Osteoblast (primary cell): ENCODE data around the gene VIPR2. TPM values are rescaled to one million over a fixed set of nuclear protein-coding genes. Genes with fewer than 3 reads are reported as not detected.
"Not testable (repeated sequence)": the region's sequence is repeated elsewhere in the genome, so short reads cannot be mapped to it uniquely, and the experiment has no call there.

Experiments used
- DNase-seq: peaks from one replicate; pipeline ENCODE4 v3.0.0; 2011; ENCODE audit warnings: low spot score, mixed read lengths; ENCODE audit not compliant: insufficient read length; ENCODE audit errors: missing footprints
- H2AFZ ChIP-seq: 2 replicates; pipeline ENCODE4 v1.6.0; 2011; ENCODE audit warnings: mild to moderate bottlenecking, low read length
- H3K27ac ChIP-seq: 2 replicates; pipeline ENCODE4 v1.5.1; 2011; ENCODE audit warnings: mild to moderate bottlenecking, low read depth, low read length, moderate library complexity
- H3K27me3 ChIP-seq: 2 replicates; pipeline ENCODE4 v1.6.0; 2012; ENCODE audit warnings: mild to moderate bottlenecking, control low read depth, inconsistent platforms, low read length, moderate library complexity; ENCODE audit not compliant: insufficient read depth
- H3K36me3 ChIP-seq: 2 replicates; pipeline ENCODE4 v1.5.1; 2011; ENCODE audit warnings: mild to moderate bottlenecking, low read length, control low read depth, moderate library complexity; ENCODE audit not compliant: insufficient read depth
- H3K4me1 ChIP-seq: 2 replicates; pipeline ENCODE4 v1.5.1; 2011; ENCODE audit warnings: mild to moderate bottlenecking, low read length, control low read depth, moderate library complexity; ENCODE audit not compliant: insufficient read depth
- H3K4me2 ChIP-seq: 2 replicates; pipeline ENCODE4 v1.6.0; 2011; ENCODE audit warnings: mild to moderate bottlenecking, low read length; ENCODE audit not compliant: insufficient read depth
- H3K4me3 ChIP-seq: fragments of 200-600 bp; sonication (generic); 3 replicates; pipeline ENCODE4 v1.5.1; 2012; ENCODE audit warnings: mild to moderate bottlenecking, low read length, inconsistent platforms; ENCODE audit not compliant: insufficient read depth
- H3K79me2 ChIP-seq: 2 replicates; pipeline ENCODE4 v1.6.0; 2012; ENCODE audit warnings: mild to moderate bottlenecking, low read length, control low read depth, inconsistent platforms; ENCODE audit not compliant: insufficient read depth
- H3K9me3 ChIP-seq: 2 replicates; pipeline ENCODE4 v1.5.1; 2011; ENCODE audit warnings: low read depth, low read length, control low read depth
- H4K20me1 ChIP-seq: 2 replicates; pipeline ENCODE4 v1.6.0; 2012; ENCODE audit warnings: mild to moderate bottlenecking, low read length, control low read depth; ENCODE audit not compliant: insufficient read depth
- CTCF ChIP-seq: IDR thresholded peaks from 2 replicates; pipeline ENCODE4 v1.5.1; 2011; ENCODE audit warnings: mild to moderate bottlenecking, low read depth, low read length, moderate library complexity; ENCODE audit errors: extremely low read depth
- total RNA-seq: library from RNA; depleted of rRNA; stranded (reverse); fragments of >200 nt; gene quantifications from 2 replicates; pipeline ENCODE4 v1.2.3, GENCODE V29; 2012

Gene VIPR2
- total RNA-seq, 1 donor: not detected

- Histone ChIP-seq H3K36me3 (no peaks in the 10 kb centered on the region), H3K79me2 (no peaks in the 10 kb centered on the region), H3K4me1 (no peaks in the 10 kb centered on the region), H3K4me2 (no peak overlapping the region), H3K27me3 (no peaks in the 10 kb centered on the region), H2AFZ (no peak overlapping the region), H3K27ac (no peak overlapping the region), H4K20me1 (no peaks in the 10 kb centered on the region), H3K4me3 (no peak overlapping the region), H3K9me3 (peaks cover 10% of the 10 kb centered on the region)
- DNase-seq: no peak
- no peak for TF ChIP-seq CTCF
Observed at GRCh38 chr7:159167139-159167538, 22.5 kb upstream of the VIPR2 start.

GRCh38 chr7:159166530-159166929 is 21.9 kb upstream of the VIPR2 start:
- no peaks in the 10 kb centered on the region for H3K79me2 ChIP-seq
- H3K4me2 ChIP-seq: no peak overlapping the region
- no peaks in the 10 kb centered on the region for H4K20me1 ChIP-seq
- H3K36me3 ChIP-seq: no peaks in the 10 kb centered on the region
- H3K9me3 ChIP-seq: peaks cover 10% of the 10 kb centered on the region
- no peak overlapping the region for H2AFZ ChIP-seq
- no peak for DNase-seq
- H3K27ac ChIP-seq: no peak overlapping the region
- H3K27me3 ChIP-seq: no peaks in the 10 kb centered on the region
- H3K4me3 ChIP-seq: no peak overlapping the region
- no peak for TF ChIP-seq CTCF
- no peaks in the 10 kb centered on the region for H3K4me1 ChIP-seq

- Histone ChIP-seq H4K20me1 (no peaks in the 10 kb centered on the region), H3K4me1 (no peaks in the 10 kb centered on the region), H3K9me3 (peaks cover 10% of the 10 kb centered on the region), H3K36me3 (no peaks in the 10 kb centered on the region), H3K4me3 (no peak overlapping the region), H3K4me2 (no peak overlapping the region), H3K27ac (no peak overlapping the region), H3K79me2 (no peaks in the 10 kb centered on the region), H3K27me3 (no peaks in the 10 kb centered on the region), H2AFZ (no peak overlapping the region)
- TF ChIP-seq CTCF: no peak
- no peak for DNase-seq
Observed at GRCh38 chr7:159165352-159165751, 20.7 kb upstream of the VIPR2 start.

- H4K20me1 ChIP-seq, DNase-seq, H2AFZ ChIP-seq: not testable (repeated sequence)
Observed at GRCh38 chr7:159163703-159164301, 19.1 kb upstream of the VIPR2 start.

GRCh38 chr7:159162050-159162626 is 17.5 kb upstream of the VIPR2 start:
- not testable (repeated sequence) for H3K4me1 ChIP-seq, H3K36me3 ChIP-seq, H3K27ac ChIP-seq, H3K4me3 ChIP-seq, H3K27me3 ChIP-seq, H3K4me2 ChIP-seq, H3K79me2 ChIP-seq, H4K20me1 ChIP-seq, DNase-seq, H2AFZ ChIP-seq, H3K9me3 ChIP-seq

More at GRCh38 chr7:159163703-159164301, 19.1 kb upstream of the VIPR2 start:
- not testable (repeated sequence) for H3K4me2 ChIP-seq, H3K4me3 ChIP-seq, H3K27ac ChIP-seq, H3K79me2 ChIP-seq, H3K4me1 ChIP-seq, H3K9me3 ChIP-seq, H3K36me3 ChIP-seq, H3K27me3 ChIP-seq
